Stimulated activated naive CD8-positive, alpha-beta T cell treated with anti-CD3 and anti-CD28 coated beads, Interleukin-15, Interleukin-2, amounts not matched to agents 100 ng/mL and 50 ng/mL, for 24 hours (primary cell): ENCODE data around the gene UQCC5.

Source experiments
- H3K27ac Mint-ChIP-seq: one replicate; pipeline ENCODE4 v1.8.0; 2021; ENCODE audit warnings: mild to moderate bottlenecking, mixed read lengths
- H3K27me3 Mint-ChIP-seq: one replicate; pipeline ENCODE4 v1.8.0; 2021; ENCODE audit warnings: mixed read lengths
- H3K36me3 Mint-ChIP-seq: one replicate; pipeline ENCODE4 v1.8.0; 2021; ENCODE audit warnings: low read depth, mixed read lengths
- H3K4me1 Mint-ChIP-seq: one replicate; pipeline ENCODE4 v1.8.0; 2021; ENCODE audit warnings: low read depth, mixed read lengths
- H3K4me3 Mint-ChIP-seq: one replicate; pipeline ENCODE4 v1.8.0; 2021; ENCODE audit warnings: mild to moderate bottlenecking, mixed read lengths
- H3K9me3 Mint-ChIP-seq: one replicate; pipeline ENCODE4 v1.8.0; 2021; ENCODE audit warnings: mixed read lengths

Gene UQCC5

GRCh38 chr3:52536369-52537164, at the start of gene UQCC5:
TSS of gene UQCC5 (plus strand) at chr3:52536605. CDS start at chr3:52536756, 151 bp downstream.
- Mint-ChIP-seq H3K9me3 (no peaks in the 10 kb centered on the region), H3K36me3 (peaks cover 45% of the 10 kb centered on the region), H3K4me3 (peak within 1 kb of the TSS; percentile 100), H3K27me3 (no peaks in the 10 kb centered on the region), H3K4me1 (peaks cover 48% of the 10 kb centered on the region), H3K27ac (peak within 1 kb of the TSS; percentile 98)

- H3K4me1 Mint-ChIP-seq, result no peaks in the 10 kb centered on the region
- H3K27ac Mint-ChIP-seq, result no peak overlapping the region
- H3K4me3 Mint-ChIP-seq, result no peak overlapping the region
- no peaks in the 10 kb centered on the region for H3K27me3 Mint-ChIP-seq
- H3K36me3 Mint-ChIP-seq, result peaks cover 26% of the 10 kb centered on the region
- H3K9me3 Mint-ChIP-seq, result no peaks in the 10 kb centered on the region
These were observed 49.2 kb upstream of the UQCC5 start for GRCh38 chr3:52487050-52487787.

GRCh38 chr3:52487788-52488691, 48.4 kb upstream of the UQCC5 start:
- Mint-ChIP-seq H3K27me3 (no peaks in the 10 kb centered on the region), H3K36me3 (peaks cover 26% of the 10 kb centered on the region), H3K4me1 (no peaks in the 10 kb centered on the region)

GRCh38 chr3:52488746-52489145, 47.7 kb upstream of the UQCC5 start:
- Mint-ChIP-seq H3K27me3 (no peaks in the 10 kb centered on the region), H3K9me3 (no peaks in the 10 kb centered on the region), H3K27ac (no peak overlapping the region), H3K36me3 (peaks cover 26% of the 10 kb centered on the region), H3K4me1 (no peaks in the 10 kb centered on the region), H3K4me3 (no peak overlapping the region)

More at GRCh38 chr3:52487788-52488691, 48.4 kb upstream of the UQCC5 start:
- H3K4me3 Mint-ChIP-seq, result no peak overlapping the region
- no peaks in the 10 kb centered on the region for H3K9me3 Mint-ChIP-seq
- H3K27ac Mint-ChIP-seq, result no peak overlapping the region

DNA sequence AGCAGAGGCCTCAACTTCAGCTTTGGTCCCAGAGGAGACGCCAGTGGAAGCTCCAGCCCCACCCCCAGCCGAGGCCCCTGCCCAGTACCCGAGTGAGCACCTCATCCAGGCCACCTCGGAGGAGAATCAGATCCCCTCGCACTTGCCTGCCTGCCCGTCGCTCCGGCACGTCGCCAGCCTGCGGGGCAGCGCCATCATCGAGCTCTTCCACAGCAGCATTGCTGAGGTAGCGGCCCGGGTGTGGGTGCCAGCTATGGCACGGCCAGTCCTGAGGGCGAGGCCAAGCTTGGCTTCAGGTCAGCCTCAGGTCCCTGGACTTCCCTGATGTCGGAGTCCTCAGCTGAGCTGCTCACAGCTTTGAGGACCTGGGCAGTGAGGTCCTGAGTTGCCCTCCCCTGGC, 47.0 kb upstream of the UQCC5 start:
- no peak overlapping the region for H3K27ac Mint-ChIP-seq
- peaks cover 26% of the 10 kb centered on the region for H3K36me3 Mint-ChIP-seq
- H3K27me3 Mint-ChIP-seq, result no peaks in the 10 kb centered on the region
- no peaks in the 10 kb centered on the region for H3K4me1 Mint-ChIP-seq
- H3K9me3 Mint-ChIP-seq, result no peaks in the 10 kb centered on the region
- no peak overlapping the region for H3K4me3 Mint-ChIP-seq

DNA sequence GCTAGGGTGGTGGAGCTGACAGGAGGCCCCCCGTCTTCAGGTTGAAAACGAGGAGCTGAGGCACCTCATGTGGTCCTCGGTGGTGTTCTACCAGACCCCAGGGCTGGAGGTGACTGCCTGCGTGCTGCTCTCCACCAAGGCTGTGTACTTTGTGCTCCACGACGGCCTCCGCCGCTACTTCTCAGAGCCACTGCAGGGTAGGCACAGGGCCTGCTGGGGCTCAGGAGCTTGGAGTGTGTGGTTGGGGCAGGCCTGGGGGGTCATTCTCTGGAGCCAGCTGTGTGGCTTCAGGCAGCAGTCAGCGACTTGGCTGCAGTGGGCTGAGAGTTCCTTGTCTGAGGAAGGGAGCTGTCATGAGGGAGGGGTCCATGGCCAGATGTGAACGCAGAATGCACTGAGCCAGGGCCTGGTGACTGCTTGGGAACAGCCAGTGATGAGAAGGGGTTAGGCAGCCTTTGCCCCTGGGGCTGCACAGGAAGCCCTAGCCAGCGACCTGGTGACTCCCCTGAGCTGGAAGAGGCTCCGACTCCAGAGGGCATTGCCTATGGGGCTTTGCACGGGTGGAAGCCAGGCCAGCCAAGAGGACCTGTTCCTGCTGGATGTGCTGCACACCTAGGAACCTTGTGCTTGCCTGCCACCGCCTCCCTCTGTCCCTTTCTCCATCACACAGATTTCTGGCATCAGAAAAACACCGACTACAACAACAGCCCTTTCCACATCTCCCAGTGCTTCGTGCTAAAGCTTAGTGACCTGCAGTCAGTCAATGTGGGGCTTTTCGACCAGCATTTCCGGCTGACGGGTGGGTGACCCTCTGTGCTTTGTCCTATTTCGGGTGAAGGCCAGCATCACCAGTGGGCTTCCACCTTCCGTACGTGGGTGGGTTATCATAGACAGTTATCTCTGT, 46.1 kb upstream of the UQCC5 start:
- Mint-ChIP-seq H3K27ac (no peak overlapping the region), H3K4me1 (no peaks in the 10 kb centered on the region), H3K4me3 (no peak overlapping the region), H3K27me3 (no peaks in the 10 kb centered on the region), H3K9me3 (no peaks in the 10 kb centered on the region), H3K36me3 (peaks cover 25% of the 10 kb centered on the region)

- H3K4me3 Mint-ChIP-seq, result no peak overlapping the region
- H3K36me3 Mint-ChIP-seq, result peaks cover 19% of the 10 kb centered on the region
- no peaks in the 10 kb centered on the region for H3K4me1 Mint-ChIP-seq
- H3K9me3 Mint-ChIP-seq, result no peaks in the 10 kb centered on the region
- H3K27me3 Mint-ChIP-seq, result no peaks in the 10 kb centered on the region
- H3K27ac Mint-ChIP-seq, result no peak overlapping the region
These were observed 45.4 kb upstream of the UQCC5 start for GRCh38 chr3:52490939-52491526.

DNA sequence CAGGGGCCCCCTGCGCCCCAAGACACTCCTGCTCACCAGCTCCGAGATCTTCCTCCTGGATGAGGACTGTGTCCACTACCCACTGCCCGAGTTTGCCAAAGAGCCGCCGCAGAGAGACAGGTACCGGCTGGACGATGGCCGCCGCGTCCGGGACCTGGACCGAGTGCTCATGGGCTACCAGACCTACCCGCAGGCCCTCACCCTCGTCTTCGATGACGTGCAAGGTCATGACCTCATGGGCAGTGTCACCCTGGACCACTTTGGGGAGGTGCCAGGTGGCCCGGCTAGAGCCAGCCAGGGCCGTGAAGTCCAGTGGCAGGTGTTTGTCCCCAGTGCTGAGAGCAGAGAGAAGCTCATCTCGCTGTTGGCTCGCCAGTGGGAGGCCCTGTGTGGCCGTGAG, 44.3 kb upstream of the UQCC5 start:
- H3K36me3 Mint-ChIP-seq, result peaks cover 15% of the 10 kb centered on the region
- H3K27ac Mint-ChIP-seq, result no peak overlapping the region
- no peaks in the 10 kb centered on the region for H3K27me3 Mint-ChIP-seq
- no peak overlapping the region for H3K4me3 Mint-ChIP-seq
- no peaks in the 10 kb centered on the region for H3K9me3 Mint-ChIP-seq
- no peaks in the 10 kb centered on the region for H3K4me1 Mint-ChIP-seq

DNA sequence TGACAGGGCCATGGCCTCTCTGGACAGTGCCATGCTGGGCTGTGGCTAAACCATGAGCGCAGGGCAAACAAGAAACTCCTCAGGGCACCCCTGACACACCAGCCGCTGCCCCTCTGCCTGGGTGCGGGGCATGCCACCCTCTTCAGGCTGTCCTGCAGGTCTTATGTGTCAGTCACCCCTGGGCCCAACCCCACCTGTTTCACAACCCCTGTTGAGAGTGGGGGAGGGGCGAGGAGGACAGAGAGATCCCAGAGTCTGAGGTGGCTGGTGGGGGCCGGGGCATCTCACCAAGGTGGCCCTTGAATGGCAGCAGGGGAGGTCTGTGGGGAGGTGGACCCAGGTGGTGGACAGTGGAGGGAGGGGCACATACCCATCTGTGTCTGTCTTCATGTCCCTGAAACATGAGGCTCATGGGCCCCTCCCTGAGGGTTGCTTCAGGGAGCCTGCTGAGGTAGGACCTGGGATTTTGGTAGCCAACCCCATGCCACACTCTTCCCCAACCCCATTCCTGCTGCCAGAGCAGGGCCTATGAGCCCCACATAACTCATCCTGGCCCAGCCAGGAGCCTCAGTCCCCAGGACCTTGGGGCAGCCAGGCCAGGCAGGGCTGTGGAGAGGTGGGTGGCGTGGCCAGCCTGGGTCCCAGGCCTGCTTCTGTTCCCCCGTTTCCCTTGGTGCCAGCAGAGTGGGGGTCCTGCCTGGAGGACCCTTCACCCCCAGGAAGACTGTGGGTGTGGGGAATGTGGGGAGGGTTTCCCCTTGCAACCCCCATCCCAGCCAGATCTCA, 43.0 kb upstream of the UQCC5 start:
- H3K36me3 Mint-ChIP-seq, result peaks cover 15% of the 10 kb centered on the region
- peaks cover 3% of the 10 kb centered on the region for H3K4me1 Mint-ChIP-seq
- H3K4me3 Mint-ChIP-seq, result no peak overlapping the region
- H3K27ac Mint-ChIP-seq, result no peak overlapping the region
- no peaks in the 10 kb centered on the region for H3K9me3 Mint-ChIP-seq
- no peaks in the 10 kb centered on the region for H3K27me3 Mint-ChIP-seq

DNA sequence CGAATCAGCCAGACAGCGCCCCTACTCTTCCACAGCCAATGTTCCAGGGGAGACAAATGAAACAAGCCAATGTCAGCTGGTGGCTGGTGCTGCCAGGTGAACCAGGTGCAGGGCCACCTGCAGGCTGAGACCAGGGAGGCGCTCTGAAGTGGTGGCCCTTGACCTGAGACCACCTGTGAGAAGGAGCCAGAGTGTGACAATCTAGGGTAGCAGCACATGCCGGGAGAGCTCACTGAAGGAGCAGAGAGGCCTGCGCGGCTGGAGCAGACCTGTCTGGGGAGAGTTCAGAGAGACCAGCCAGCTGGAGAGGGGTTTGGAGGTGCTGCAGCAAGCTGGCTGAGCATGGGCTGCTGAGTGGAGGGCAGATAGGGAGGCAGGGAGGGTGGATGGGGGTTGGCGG, 42.0 kb upstream of the UQCC5 start:
- no peaks in the 10 kb centered on the region for H3K27me3 Mint-ChIP-seq
- H3K9me3 Mint-ChIP-seq, result no peaks in the 10 kb centered on the region
- no peak overlapping the region for H3K27ac Mint-ChIP-seq

GRCh38 chr3:52494886-52495495, 41.4 kb upstream of the UQCC5 start, which contains the start of gene STAB1:
TSS of gene STAB1 (plus strand) at chr3:52495338. CDS start at chr3:52495414, 76 bp downstream.
- peaks cover 15% of the 10 kb centered on the region for H3K36me3 Mint-ChIP-seq
- H3K4me3 Mint-ChIP-seq, result no peak within 1 kb of the TSS
- H3K9me3 Mint-ChIP-seq, result no peaks in the 10 kb centered on the region
- H3K4me1 Mint-ChIP-seq, result peaks cover 9% of the 10 kb centered on the region
- H3K27ac Mint-ChIP-seq, result no peak within 1 kb of the TSS
- H3K27me3 Mint-ChIP-seq, result no peaks in the 10 kb centered on the region

More for the DNA sequence above, 42.0 kb upstream of the UQCC5 start:
- peaks cover 9% of the 10 kb centered on the region for H3K4me1 Mint-ChIP-seq
- H3K36me3 Mint-ChIP-seq, result peaks cover 15% of the 10 kb centered on the region
- no peak overlapping the region for H3K4me3 Mint-ChIP-seq

- Mint-ChIP-seq H3K27ac (no peak overlapping the region), H3K36me3 (peaks cover 11% of the 10 kb centered on the region)
These were observed 40.4 kb upstream of the UQCC5 start for GRCh38 chr3:52495777-52496602.

More at GRCh38 chr3:52495777-52496602, 40.4 kb upstream of the UQCC5 start:
- H3K27me3 Mint-ChIP-seq, result no peaks in the 10 kb centered on the region
- H3K4me1 Mint-ChIP-seq, result peaks cover 9% of the 10 kb centered on the region
- H3K9me3 Mint-ChIP-seq, result no peaks in the 10 kb centered on the region
- H3K4me3 Mint-ChIP-seq, result no peak overlapping the region
